Heart left ventricle (tissue), 13 donors: ENCODE data around the gene NOX4.

ENCODE experiments used
- POLR2A ChIP-seq, 2 donors: fragments of 450-650 bp; IDR thresholded peaks; one replicate each; pipeline ENCODE4 v1.6.1; 2017; ENCODE audit warnings: antibody characterized with exemption in 2 of 2, mild to moderate bottlenecking in 2 of 2, moderate library complexity in 2 of 2
- TF ChIP-seq, protein P1 (sequence below), 12 donors: fragments of 200-600 bp; sonication (generic) in 4 of 12; IDR thresholded peaks; one replicate each; pipeline versions ENCODE4 v1.5.0 to v1.8.0; 2018 to 2022; ENCODE audit warnings: antibody characterized with exemption in 12 of 12, mild to moderate bottlenecking in 5 of 12
- donor health status: ischemic (EF 13 %, LVEDD 7.1; RV severe dilation, severe dysfunction).
- donor health status: DM: no; HTN: yes; CAD: no.
- donor health status: DM: no; HTN: no; CAD: no.
- donor health status: ischemic (EF 25% LVEDD 6.9; RV normal size, moderate dysfunction).
- donor health status: ischemic (EF 25% LVEDD 5.7; RV mildly dilated, moderate dysfunction).
- donor health status: ischemic (EF 35%, LVEDD 5.7; RV mildly dilated, moderate dysfunction).
- donor health status: nonischemic (EF 11% LVEDD 7.7; RV severe dilation, severe dysfunction).
- donor health status: DM: yes; HTN: yes; CAD: no.
- donor health status: PGD.
- donor health status: ischemic (EF 29% LVEDD 5.4; RV normal size, mild dysfunction).
- donor health status: nonischemic (EF 23%, LVEDD 6.1; RV moderate dilation, normal function).

DNA sequence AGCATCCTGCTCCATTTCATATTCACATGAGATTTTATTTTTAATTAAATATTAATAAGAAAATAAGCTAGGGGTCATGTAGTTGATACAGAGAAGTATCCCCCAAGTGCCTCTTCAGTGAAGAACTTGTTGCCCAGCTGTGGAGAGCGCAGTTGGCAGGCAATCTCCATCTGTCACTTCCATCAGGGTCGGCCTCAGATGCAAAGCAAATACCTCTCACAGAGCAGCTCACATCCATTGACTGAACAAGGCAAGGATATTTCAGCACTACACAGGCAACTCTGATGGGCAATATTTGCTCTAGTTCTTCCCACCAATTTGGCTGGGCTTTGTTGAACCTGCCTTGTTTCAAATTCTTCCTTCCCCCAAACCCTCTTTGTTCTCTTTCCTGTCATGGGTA lies 129.4 kb downstream of the NOX4 start:
- TF ChIP-seq, protein P1, sequence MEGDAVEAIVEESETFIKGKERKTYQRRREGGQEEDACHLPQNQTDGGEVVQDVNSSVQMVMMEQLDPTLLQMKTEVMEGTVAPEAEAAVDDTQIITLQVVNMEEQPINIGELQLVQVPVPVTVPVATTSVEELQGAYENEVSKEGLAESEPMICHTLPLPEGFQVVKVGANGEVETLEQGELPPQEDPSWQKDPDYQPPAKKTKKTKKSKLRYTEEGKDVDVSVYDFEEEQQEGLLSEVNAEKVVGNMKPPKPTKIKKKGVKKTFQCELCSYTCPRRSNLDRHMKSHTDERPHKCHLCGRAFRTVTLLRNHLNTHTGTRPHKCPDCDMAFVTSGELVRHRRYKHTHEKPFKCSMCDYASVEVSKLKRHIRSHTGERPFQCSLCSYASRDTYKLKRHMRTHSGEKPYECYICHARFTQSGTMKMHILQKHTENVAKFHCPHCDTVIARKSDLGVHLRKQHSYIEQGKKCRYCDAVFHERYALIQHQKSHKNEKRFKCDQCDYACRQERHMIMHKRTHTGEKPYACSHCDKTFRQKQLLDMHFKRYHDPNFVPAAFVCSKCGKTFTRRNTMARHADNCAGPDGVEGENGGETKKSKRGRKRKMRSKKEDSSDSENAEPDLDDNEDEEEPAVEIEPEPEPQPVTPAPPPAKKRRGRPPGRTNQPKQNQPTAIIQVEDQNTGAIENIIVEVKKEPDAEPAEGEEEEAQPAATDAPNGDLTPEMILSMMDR (IDR thresholded peaks at IDR 0.05), result no peak
- TF ChIP-seq POLR2A (IDR thresholded peaks at IDR 0.05), result no peak
